GM19397 (cell line): ENCODE results near the gene NPAS3.

Source experiments
- ATAC-seq: cut with Tn5 transposase; IDR thresholded peaks from one replicate; pipeline ENCODE4 v1.9.1; 2021; ENCODE audit warnings: mild to moderate bottlenecking, moderate library complexity; ENCODE audit not compliant: unreplicated experiment

NPAS3 gene

DNA sequence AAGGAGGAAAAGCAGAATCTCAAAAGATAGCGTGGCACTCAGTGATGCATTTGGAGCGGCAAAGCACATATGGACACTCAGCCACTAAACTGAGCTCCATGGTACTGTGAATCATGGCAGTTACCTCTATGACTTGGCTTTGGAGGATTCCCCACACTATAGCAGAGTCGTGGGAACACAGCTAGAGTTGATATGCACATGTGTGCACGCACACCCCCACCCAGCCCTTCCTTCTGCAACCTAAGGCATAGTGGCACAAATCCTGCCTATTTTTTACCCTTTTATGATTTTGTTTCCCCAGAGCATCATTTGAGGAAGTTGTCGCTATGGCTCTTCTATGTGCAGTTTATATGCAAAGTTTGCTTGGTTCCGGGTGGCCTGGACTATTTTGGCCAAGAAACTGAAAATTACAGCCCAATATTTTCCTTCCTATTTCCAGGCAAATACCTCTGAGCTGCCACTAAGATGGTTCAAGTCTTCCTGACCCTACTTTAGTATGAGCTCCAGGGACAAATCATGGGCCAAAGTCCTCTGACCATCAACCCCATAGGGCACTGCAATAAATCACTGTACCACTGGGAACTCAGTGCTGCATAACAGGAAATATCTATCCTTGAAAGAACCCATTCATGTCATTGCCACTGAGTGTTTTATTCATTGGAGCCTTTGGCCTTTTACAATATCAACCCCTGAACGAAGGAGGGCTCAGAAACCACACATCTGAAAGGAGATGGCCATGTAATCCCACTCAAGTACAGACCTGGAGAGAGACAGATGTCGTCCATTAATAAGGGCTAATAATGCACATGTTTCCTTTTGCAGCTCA lies 834.7 kb downstream of the NPAS3 start:
- no peak for ATAC-seq

DNA sequence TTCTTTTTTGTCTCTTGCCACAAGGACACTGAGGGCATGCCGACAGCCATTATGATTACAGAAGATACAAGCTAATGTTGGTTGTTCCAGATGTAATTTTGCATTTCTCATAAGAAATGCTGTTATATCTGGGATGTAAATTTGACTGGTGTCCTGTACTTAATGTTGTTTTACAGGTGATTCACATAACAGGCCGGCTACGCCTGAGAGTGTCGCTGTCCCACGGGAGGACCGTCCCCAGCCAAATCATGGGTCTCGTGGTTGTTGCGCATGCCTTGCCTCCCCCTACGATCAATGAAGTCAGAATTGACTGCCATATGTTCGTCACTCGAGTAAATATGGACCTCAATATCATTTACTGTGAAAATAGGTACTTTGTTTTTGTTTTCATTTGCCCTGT lies 835.5 kb downstream of the NPAS3 start:
- ATAC-seq, result no peak

DNA sequence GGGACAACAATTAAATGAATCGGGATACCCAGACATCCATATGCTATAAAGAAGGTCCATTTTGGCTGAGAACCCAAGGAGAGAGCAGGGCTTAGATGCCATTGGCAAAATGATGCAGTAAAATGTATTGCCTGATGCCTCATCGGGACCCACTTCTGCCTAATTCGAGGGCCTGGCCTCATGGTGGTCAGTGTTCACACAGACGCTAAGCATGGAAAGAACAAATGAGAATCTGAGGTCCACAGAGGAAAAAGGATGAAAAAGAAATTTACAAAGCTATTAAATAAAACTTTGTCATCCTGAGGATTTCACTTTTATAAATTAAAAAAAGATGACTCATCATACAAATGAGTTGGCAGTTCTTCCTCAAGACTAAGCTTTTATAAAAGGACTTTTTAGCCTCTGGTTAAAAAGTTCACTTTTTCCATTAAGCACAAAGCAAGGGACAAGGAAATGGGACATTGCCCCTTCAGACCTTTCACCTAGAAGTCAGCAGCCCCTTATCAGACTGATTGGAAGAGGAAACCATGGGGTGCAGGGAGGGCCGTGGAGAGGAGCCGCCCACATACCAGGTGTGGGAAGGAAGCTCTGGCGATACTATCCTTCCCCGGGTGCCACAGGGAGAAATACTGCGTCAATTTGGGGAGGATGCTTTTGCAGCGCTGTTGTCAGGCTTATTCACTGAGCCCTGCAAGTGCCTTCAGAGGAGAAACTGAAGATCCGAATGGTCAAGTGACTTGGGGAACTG lies 836.2 kb downstream of the NPAS3 start:
- no peak for ATAC-seq

DNA sequence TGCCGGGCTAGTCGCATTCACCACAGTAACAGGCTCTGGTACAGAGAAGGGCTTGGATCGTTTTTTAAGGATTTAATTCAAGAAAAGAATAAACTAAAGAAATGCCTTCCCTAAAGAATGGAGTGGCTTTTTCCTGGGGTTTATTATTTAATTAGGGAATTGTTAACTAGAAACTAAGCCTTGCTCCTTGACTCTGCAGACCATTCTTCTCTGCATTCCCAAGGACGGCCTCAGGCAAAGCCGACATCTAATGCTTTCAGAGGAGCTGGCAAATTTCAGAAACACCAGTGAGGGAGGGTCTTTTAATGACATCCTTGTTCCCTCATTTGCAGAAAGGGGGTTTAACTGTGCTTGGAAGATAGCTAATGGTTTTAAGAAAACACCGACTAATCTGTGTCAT lies 838.2 kb downstream of the NPAS3 start:
- no peak for ATAC-seq

GRCh38 chr14:33777681-33778080 lies 839.0 kb downstream of the NPAS3 start:
- no peak for ATAC-seq

GRCh38 chr14:33780035-33780434 lies 841.4 kb downstream of the NPAS3 start:
- ATAC-seq, result no peak

- no peak for ATAC-seq
These were observed 842.6 kb downstream of the NPAS3 start for GRCh38 chr14:33781236-33781635.

GRCh38 chr14:33782923-33783322 lies 844.2 kb downstream of the NPAS3 start:
- no peak for ATAC-seq

- ATAC-seq, result no peak
These were observed 847.6 kb downstream of the NPAS3 start for GRCh38 chr14:33786091-33786825.

- no peak for ATAC-seq
These were observed 849.5 kb downstream of the NPAS3 start for GRCh38 chr14:33788161-33788560.

DNA sequence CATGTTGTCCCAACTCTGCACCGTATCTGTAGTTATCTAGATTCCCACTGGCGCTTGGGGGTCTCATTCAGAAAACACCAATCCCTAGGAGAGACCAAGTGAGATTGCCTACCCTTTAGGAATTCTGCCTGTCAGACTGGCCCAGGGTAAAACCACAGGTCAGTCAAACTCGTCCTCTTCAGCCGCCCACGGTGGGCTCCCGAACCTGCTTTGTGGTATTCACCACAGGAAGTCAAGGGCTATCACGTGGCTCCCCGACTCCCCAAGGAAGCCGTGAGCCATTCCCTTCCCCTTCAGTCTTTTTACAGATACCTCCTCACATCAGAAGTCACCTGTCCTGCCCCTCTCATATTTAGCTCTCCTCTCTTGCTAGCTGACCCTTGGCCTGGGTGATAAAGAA lies 852.3 kb downstream of the NPAS3 start:
- ATAC-seq, result no peak

- peak; percentile 81 for ATAC-seq
These were observed 853.5 kb downstream of the NPAS3 start for GRCh38 chr14:33792009-33792719.

DNA sequence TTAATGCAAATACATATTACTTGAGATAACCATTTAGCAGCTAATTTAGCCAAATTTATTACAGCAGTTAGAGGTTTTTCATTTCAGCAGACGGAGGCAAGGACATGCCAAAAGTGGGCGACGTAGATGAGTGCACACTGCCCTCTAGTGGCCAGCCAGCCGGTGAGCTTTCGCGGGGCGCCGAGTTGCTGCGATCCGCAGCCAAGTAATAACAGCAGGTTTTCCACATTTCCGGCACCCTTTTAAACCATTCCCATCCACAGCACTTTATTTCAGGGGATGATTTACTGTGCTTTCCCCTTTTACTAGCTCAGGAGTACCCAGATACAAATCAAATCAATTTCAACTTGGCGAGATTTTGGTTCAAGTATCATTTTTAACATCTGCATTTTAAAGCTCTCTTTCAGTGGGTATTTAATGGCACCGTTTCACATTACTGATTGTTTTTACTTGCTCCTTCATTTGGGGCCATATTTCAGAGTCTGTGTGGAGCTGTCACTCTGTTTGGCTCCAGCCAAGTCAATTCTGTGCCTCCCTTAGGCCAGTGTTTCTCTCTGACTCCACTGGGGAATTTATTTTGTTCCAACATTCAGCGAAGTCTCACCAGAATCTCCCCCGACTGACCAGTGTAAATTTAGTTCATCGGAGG lies 854.2 kb downstream of the NPAS3 start:
- ATAC-seq, result peak; percentile 43

DNA sequence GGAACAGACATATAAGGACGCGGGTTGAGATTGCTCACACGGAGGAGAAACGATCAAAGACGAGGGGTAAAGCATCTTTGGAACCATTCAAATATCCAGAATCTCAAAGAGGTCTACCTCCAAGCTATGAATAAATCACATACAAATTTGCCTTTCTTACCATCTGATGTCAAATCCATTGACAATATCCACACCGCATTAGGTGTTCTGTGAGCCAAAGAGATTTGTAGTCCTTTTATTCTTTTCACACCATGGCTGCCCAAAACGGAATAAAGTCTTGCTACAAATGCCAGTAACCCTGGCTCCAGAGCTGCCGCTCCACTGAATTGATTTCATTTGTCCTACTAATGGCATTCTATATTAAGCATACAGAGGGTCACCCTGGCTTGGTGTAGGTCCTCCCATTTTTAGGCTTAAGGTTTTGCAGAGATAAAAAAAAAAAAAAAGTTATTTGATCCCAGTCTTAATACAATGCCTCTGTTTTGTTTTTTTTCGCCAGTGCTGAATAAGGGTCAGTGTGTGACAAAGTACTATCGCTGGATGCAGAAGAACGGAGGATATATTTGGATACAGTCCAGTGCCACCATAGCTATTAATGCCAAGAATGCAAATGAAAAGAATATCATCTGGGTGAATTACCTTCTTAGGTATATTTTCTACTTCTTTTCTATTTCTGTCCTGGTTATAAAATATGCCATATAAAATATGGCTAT lies 854.9 kb downstream of the NPAS3 start:
- no peak for ATAC-seq

- ATAC-seq, result no peak
These were observed 856.2 kb downstream of the NPAS3 start for GRCh38 chr14:33794791-33795305.

GRCh38 chr14:33796356-33796755 lies 857.7 kb downstream of the NPAS3 start:
- ATAC-seq, result no peak

- no peak for ATAC-seq
These were observed 861.3 kb downstream of the NPAS3 start for GRCh38 chr14:33799705-33800570.

DNA sequence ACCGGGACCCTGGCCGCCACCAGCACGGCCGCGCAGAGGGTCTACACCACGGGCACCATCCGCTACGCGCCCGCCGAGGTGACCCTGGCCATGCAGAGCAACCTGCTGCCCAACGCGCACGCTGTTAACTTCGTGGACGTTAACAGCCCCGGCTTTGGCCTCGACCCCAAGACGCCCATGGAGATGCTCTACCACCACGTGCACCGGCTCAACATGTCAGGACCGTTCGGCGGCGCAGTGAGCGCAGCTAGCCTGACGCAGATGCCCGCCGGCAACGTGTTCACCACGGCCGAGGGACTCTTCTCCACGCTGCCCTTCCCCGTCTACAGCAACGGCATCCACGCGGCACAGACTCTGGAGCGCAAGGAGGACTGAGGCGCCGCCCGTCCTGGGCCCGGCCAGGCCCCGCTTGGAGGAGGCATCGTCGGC lies 862.1 kb downstream of the NPAS3 start:
- no peak for ATAC-seq

DNA sequence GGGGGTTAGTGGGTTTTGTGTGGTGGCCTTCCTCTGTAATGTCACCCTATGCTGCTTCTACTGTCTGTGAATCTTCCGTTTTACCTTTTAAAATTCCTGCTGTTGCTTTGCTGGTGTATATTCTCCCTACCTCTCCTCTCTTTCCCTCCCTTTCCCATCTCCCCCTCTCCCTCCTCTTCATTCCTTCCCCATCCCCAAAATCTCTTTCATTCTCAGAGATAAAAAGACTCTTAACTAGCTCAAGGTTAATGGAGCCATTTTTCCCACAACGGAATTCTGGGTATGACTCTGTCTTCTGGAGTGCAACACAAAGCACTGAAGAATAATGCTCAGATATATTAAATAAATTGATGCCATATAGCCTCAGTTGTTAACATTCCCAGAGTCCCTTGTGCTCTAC lies 864.1 kb downstream of the NPAS3 start:
- no peak for ATAC-seq
